Mammary epithelial cell (primary cell): ENCODE data around the gene ST8SIA3.

Experiments
- CTCF ChIP-seq, 2 donors: IDR thresholded peaks in 1 of 2; conservative IDR thresholded peaks in 1 of 2; 2 replicates each; pipeline ENCODE4 v1.5.1; 2011 to 2012; ENCODE audit warnings: inconsistent platforms in 2 of 2, low read length in 2 of 2, mild to moderate bottlenecking in 2 of 2, control low read depth in 1 of 2, low read depth in 1 of 2; ENCODE audit not compliant: insufficient read depth in 1 of 2; ENCODE audit errors: extremely low read depth in 1 of 2
- EZH2 ChIP-seq: IDR thresholded peaks from 2 replicates; pipeline ENCODE4 v1.6.1; 2012; ENCODE audit warnings: low read length, inconsistent platforms, borderline replicate concordance

GRCh38 chr18:57346876-57347275 lies 5.5 kb upstream of the ST8SIA3 start:
- no peak for TF ChIP-seq CTCF (conservative IDR thresholded peaks at IDR 0.05 in 1 of 2, IDR thresholded peaks at IDR 0.05 in 1 of 2; ENCODE audit: extremely low read depth in 1 of 2, insufficient read depth in 1 of 2, low read depth in 1 of 2, low read length in 2 of 2)
- no peak for TF ChIP-seq EZH2
